Activated B cell treated with CpG ODN at 0.5 μM for 24 hours (primary cell): ENCODE results near the gene PODXL. TPM values are rescaled to one million over a fixed set of nuclear protein-coding genes. Genes with fewer than 3 reads are reported as not detected.

ENCODE experiments used
- ATAC-seq: fragments of 200-7000 bp; cut with Tn5 transposase; one replicate; pipeline ENCODE4 v1.10.0; 2021; ENCODE audit warnings: low read depth, mild to moderate bottlenecking, moderate library complexity
- CTCF ChIA-PET: fragments of 350-600 bp; sonication (Branson Sonifier 250); formaldehyde crosslinking; loops from one replicate; lab custom pipeline; 2021; ENCODE audit warnings: antibody characterized with exemption; lab: Charles Lee
- POLR2A ChIA-PET: fragments of 350-600 bp; sonication (Branson Sonifier 250); formaldehyde crosslinking; loops from one replicate; lab custom pipeline; 2021; ENCODE audit warnings: antibody characterized with exemption; lab: Charles Lee
- DNase-seq: peaks from one replicate; pipeline ENCODE4 v3.0.0; 2022
- H3K27ac Mint-ChIP-seq: one replicate; pipeline ENCODE4 v1.8.0; 2020; ENCODE audit warnings: mixed read lengths
- H3K27me3 Mint-ChIP-seq: one replicate; pipeline ENCODE4 v1.8.0; 2021; ENCODE audit warnings: mixed read lengths
- H3K36me3 Mint-ChIP-seq: one replicate; pipeline ENCODE4 v1.8.0; 2021; ENCODE audit warnings: low read depth, mixed read lengths
- H3K4me1 Mint-ChIP-seq: one replicate; pipeline ENCODE4 v1.8.0; 2021; ENCODE audit warnings: mixed read lengths
- H3K4me3 Mint-ChIP-seq: one replicate; pipeline ENCODE4 v1.8.0; 2020; ENCODE audit warnings: mild to moderate bottlenecking, mixed read lengths
- H3K9me3 Mint-ChIP-seq: one replicate; pipeline ENCODE4 v1.8.0; 2020; ENCODE audit warnings: mixed read lengths
- CTCF ChIP-seq: fragments of 200-600 bp; IDR thresholded peaks from one replicate; pipeline ENCODE4 v1.8.0; 2022; ENCODE audit warnings: antibody characterized with exemption, mild to moderate bottlenecking
- intact Hi-C: fragments of 100-400 bp; cut with micrococcal nuclease; formaldehyde crosslinking; loops from one replicate; pipeline ENCODE4 v1.15.1; 2024
- total RNA-seq: library from RNA; stranded (reverse); gene quantifications from 2 replicates; pipeline ENCODE4 v1.2.3, GENCODE V29; 2022

The PODXL gene
- total RNA-seq, 1 donor from 2014 or later, result 1.4 TPM

GRCh38 chr7:131502810-131503508 is 53.5 kb downstream of the PODXL start:
- peaks cover 14% of the 10 kb centered on the region for H3K4me1 Mint-ChIP-seq
- ATAC-seq (no peak), DNase-seq (no peak)
- peaks cover 8% of the 10 kb centered on the region for H3K36me3 Mint-ChIP-seq
- H3K4me3 Mint-ChIP-seq, result no peak overlapping the region
- H3K9me3 Mint-ChIP-seq, result no peaks in the 10 kb centered on the region
- H3K27me3 Mint-ChIP-seq, result no peaks in the 10 kb centered on the region
- no peak for TF ChIP-seq CTCF
- ChIA-PET CTCF (interaction anchor here (1.1 kb wide), 1 partner anchor 152 kb away, joined by 4 read pairs; no protein-coding TSS in a partner anchor), POLR2A (no interaction called here)
- H3K27ac Mint-ChIP-seq, result no peak overlapping the region
- intact Hi-C loops, result no loop called here

GRCh38 chr7:131501930-131502685 is 54.3 kb downstream of the PODXL start:
- ATAC-seq (no peak), DNase-seq (no peak)
- intact Hi-C loops, result no loop called here
- Mint-ChIP-seq H3K27me3 (no peaks in the 10 kb centered on the region), H3K27ac (no peak overlapping the region), H3K4me1 (peaks cover 11% of the 10 kb centered on the region), H3K36me3 (peaks cover 15% of the 10 kb centered on the region), H3K4me3 (no peak overlapping the region), H3K9me3 (no peaks in the 10 kb centered on the region)
- ChIA-PET POLR2A (no interaction called here), CTCF (interaction anchor here (1.0 to 1.2 kb wide), 3 partner anchors 61 to 153 kb away, joined by 3 to 5 read pairs (median 4); no protein-coding TSS in a partner anchor)
- no peak for TF ChIP-seq CTCF

- ChIA-PET POLR2A (no interaction called here), CTCF (interaction anchor here (1.0 to 1.2 kb wide), 2 partner anchors 62 to 154 kb away, joined by 3 to 5 read pairs; no protein-coding TSS in a partner anchor)
- intact Hi-C loops, result no loop called here
Observed at GRCh38 chr7:131501422-131501821, 55.0 kb downstream of the PODXL start.

GRCh38 chr7:131500357-131500756 is 56.1 kb downstream of the PODXL start:
- H3K36me3 Mint-ChIP-seq, result peaks cover 25% of the 10 kb centered on the region
- peaks cover 11% of the 10 kb centered on the region for H3K4me1 Mint-ChIP-seq
- no peak overlapping the region for H3K4me3 Mint-ChIP-seq
- H3K27me3 Mint-ChIP-seq, result no peaks in the 10 kb centered on the region
- no peak for DNase-seq
- no peak overlapping the region for H3K27ac Mint-ChIP-seq
- ChIA-PET POLR2A (interaction anchor here (0.5 kb wide), 1 partner anchor 493 kb away, joined by 3 read pairs; no protein-coding TSS in a partner anchor), CTCF (interaction anchor here (1.2 kb wide), 1 partner anchor 155 kb away, joined by 5 read pairs; no protein-coding TSS in a partner anchor)
- no peaks in the 10 kb centered on the region for H3K9me3 Mint-ChIP-seq
- no peak for ATAC-seq
- TF ChIP-seq CTCF, result no peak
- intact Hi-C loops, result no loop called here

More at GRCh38 chr7:131501422-131501821, 55.0 kb downstream of the PODXL start:
- Mint-ChIP-seq H3K27me3 (no peaks in the 10 kb centered on the region), H3K27ac (peak overlapping the region; percentile 8), H3K4me1 (peaks cover 11% of the 10 kb centered on the region), H3K9me3 (no peaks in the 10 kb centered on the region), H3K36me3 (peaks cover 21% of the 10 kb centered on the region), H3K4me3 (no peak overlapping the region)
- no peak for DNase-seq
- peak; percentile 40 for ATAC-seq
- no peak for TF ChIP-seq CTCF

GRCh38 chr7:131499801-131500200 is 56.6 kb downstream of the PODXL start:
- Mint-ChIP-seq H3K4me1 (peaks cover 10% of the 10 kb centered on the region), H3K4me3 (no peak overlapping the region), H3K36me3 (peaks cover 28% of the 10 kb centered on the region), H3K27ac (no peak overlapping the region), H3K27me3 (no peaks in the 10 kb centered on the region), H3K9me3 (no peaks in the 10 kb centered on the region)
- no peak for DNase-seq
- CTCF ChIA-PET, result no interaction called here
- intact Hi-C loops, result no loop called here
- POLR2A ChIA-PET, result no interaction called here
- no peak for ATAC-seq
- no peak for TF ChIP-seq CTCF
